ENCODE data around the gene KIAA1755.

- no peak for TF ChIP-seq EZH2phosphoT487 (IDR thresholded peaks at IDR 0.05)
- no peak for TF ChIP-seq CTCF (IDR thresholded peaks at IDR 0.05)
- no peak for TF ChIP-seq EZH2 (IDR thresholded peaks at IDR 0.05)
Measured at GRCh38 chr20:38197619-38198018, 62.9 kb downstream of the KIAA1755 start.

All from neural progenitor cell (in vitro differentiated cells).